Measurements from ENCODE around the gene FGD5.

Gene FGD5

GRCh38 chr3:14780927-14781507, 37.7 kb upstream of the FGD5 start:
- no peak overlapping the region for H3K4me3 ChIP-seq (ENCODE audit: low read depth, low read length)
- TF ChIP-seq, protein P1, sequence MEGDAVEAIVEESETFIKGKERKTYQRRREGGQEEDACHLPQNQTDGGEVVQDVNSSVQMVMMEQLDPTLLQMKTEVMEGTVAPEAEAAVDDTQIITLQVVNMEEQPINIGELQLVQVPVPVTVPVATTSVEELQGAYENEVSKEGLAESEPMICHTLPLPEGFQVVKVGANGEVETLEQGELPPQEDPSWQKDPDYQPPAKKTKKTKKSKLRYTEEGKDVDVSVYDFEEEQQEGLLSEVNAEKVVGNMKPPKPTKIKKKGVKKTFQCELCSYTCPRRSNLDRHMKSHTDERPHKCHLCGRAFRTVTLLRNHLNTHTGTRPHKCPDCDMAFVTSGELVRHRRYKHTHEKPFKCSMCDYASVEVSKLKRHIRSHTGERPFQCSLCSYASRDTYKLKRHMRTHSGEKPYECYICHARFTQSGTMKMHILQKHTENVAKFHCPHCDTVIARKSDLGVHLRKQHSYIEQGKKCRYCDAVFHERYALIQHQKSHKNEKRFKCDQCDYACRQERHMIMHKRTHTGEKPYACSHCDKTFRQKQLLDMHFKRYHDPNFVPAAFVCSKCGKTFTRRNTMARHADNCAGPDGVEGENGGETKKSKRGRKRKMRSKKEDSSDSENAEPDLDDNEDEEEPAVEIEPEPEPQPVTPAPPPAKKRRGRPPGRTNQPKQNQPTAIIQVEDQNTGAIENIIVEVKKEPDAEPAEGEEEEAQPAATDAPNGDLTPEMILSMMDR (IDR thresholded peaks at IDR 0.05; ENCODE audit: low read depth, low read length): peak; percentile 81
- TF ChIP-seq MYC (IDR thresholded peaks at IDR 0.05; ENCODE audit: low read depth, low read length) (no peak), MAX (IDR thresholded peaks at IDR 0.05; ENCODE audit: low read depth, low read length) (no peak), POLR2A (IDR thresholded peaks at IDR 0.05; ENCODE audit: extremely low read depth, insufficient read length) (no peak)
- peak; percentile 70 for DNase-seq (ENCODE audit: low read depth)

DNA sequence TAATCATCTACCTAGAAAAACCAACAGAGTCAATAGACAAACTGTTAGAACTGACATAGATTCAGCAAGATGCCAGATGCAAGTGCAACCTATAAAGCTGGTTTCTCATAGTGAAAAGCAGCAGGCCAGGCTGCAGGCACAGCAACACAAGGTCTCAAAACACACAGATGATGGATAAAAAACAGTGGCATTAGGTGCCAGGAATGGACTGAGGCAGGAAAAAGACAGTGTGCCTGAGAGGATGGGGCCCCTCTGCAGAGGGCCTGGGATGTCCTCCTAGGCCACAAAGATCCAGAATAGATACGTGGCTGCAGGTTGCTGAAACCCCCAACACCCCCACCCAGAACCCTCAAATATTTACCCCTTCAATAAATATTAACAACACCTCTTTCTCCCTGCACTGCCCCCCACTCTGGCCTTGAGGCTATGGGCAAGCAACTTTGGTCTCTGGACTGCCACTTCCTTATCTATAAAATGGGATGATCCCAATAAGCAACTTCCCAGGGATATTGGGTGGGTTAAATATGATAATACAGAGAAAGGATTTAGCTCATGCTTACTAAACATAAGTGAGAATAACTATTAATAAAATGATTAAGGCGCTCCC, 35.2 kb upstream of the FGD5 start:
- TF ChIP-seq, protein P1 (IDR thresholded peaks at IDR 0.05; ENCODE audit: low read depth, low read length): no peak
- no peak overlapping the region for H3K4me3 ChIP-seq (ENCODE audit: low read depth, low read length)
- no peak for DNase-seq (ENCODE audit: low read depth)

DNA sequence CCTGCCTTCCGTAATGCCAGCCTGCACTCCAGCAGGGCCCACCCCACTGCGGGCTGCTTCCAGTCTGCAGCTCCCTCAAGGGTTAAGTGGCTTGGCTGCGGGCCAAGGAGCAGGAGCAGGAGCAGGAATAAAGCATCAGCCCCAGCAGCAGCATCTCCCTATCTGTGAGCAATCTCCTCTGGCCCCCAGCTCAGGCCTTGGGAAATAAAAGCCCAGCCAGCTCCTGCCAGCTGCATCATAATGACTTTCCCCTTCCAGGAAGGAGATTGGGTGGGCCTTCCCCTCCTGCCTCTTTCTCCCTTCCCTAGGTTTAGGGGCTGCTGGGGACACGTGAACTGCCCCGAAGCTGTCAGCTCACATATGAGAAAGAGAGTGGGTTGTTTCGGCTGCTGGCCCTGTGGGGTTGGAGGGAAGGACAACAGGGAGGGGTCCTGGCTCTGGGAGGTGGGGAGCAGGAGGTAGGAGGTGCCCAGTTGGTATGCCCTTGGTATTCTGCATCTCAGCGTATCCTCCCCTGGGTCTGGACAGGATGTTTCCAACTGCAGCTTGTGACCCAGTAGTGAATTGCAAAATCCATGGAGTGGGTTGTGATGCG, 34.6 kb upstream of the FGD5 start:
- no peak for DNase-seq (ENCODE audit: low read depth)
- TF ChIP-seq POLR2A (IDR thresholded peaks at IDR 0.05; ENCODE audit: extremely low read depth, insufficient read length) (no peak), MAX (IDR thresholded peaks at IDR 0.05; ENCODE audit: low read depth, low read length) (no peak), MYC (IDR thresholded peaks at IDR 0.05; ENCODE audit: low read depth, low read length) (no peak)
- TF ChIP-seq, protein P1 (IDR thresholded peaks at IDR 0.05; ENCODE audit: low read depth, low read length): no peak
- H3K4me3 ChIP-seq (ENCODE audit: low read depth, low read length): no peak overlapping the region

DNA sequence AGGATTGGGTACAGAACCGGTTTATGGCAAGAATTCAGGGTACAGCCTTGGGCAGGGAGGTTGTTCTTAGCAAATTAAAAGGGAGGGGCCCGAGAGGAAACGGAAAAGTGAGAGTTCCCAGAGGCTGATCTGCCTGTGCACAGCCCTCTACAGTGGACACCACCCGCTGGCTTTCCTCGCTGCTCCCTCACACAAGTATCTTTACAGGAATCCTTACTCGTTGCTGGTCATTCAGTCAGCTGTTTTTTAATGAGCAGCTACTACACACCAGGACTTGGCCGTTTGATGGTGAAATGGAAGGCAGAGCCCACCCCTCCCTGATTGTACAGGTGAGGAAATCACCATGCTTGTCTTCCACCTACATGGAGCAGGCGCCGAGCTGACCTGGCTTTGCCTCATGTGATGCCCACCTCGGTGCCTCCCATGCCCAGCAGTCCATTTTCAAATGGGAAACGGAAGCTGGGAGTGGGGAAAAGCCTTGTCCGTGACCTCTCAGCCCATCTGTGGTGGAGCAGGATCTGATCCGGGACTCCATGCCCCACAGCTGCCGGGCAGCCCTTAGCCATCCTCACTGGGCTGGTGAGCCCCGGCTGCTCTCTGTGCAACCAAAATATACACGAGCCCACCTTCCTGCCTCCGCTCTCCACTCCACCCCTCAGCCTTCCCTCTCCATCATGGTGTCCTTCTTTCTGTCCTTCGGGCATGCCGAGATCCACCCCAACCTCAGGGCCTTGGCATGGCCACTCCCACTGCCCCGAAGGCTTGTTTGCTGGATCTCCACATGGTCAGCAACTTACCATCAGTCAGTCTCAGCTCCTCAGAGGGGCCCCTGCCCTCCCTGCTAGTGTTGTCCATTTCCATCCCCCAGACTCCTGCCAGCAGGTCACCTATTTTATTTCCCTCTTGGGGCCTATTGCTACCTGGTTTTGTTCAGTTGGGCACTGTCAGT, 33.3 kb upstream of the FGD5 start:
- no peak for TF ChIP-seq MAX (IDR thresholded peaks at IDR 0.05; ENCODE audit: low read depth, low read length)
- TF ChIP-seq, protein P1 (IDR thresholded peaks at IDR 0.05; ENCODE audit: low read depth, low read length): no peak
- no peak for DNase-seq (ENCODE audit: low read depth)
- no peak overlapping the region for H3K4me3 ChIP-seq (ENCODE audit: low read depth, low read length)

DNA sequence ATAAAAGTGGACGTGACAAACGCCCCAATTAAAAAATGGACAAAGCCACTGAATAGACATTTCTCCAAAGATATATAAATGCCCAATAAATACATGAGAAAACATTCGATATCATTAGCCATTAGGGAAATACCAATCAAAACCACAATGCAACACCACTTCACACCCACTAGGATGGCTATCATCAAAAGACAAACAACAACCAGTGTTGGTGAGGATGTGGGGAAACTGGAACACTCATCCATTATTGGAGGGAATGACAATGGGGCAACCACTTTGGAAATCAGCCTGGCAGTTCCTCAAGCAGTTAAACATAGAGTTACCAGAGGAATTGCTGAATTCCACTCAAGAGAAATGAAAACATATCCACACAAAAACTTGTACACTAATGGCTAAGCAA, 32.4 kb upstream of the FGD5 start:
- TF ChIP-seq MYC (IDR thresholded peaks at IDR 0.05; ENCODE audit: low read depth, low read length): no peak
- TF ChIP-seq, protein P1 (IDR thresholded peaks at IDR 0.05; ENCODE audit: low read depth, low read length): no peak
- no peak for TF ChIP-seq MAX (IDR thresholded peaks at IDR 0.05; ENCODE audit: low read depth, low read length)
- no peak for TF ChIP-seq POLR2A (IDR thresholded peaks at IDR 0.05; ENCODE audit: extremely low read depth, insufficient read length)
- H3K4me3 ChIP-seq (ENCODE audit: low read depth, low read length): no peak overlapping the region
- no peak for DNase-seq (ENCODE audit: low read depth)
